NCI-H226 (cell line): ENCODE measurements around the gene ADAMTS2.
A peak's percentile ranks its signal among the peaks of the same experiment; 100 is the strongest.

Experiments
- DNase-seq: peaks from one replicate; pipeline ENCODE4 v3.0.0-alpha.2; 2015

Gene ADAMTS2

DNA sequence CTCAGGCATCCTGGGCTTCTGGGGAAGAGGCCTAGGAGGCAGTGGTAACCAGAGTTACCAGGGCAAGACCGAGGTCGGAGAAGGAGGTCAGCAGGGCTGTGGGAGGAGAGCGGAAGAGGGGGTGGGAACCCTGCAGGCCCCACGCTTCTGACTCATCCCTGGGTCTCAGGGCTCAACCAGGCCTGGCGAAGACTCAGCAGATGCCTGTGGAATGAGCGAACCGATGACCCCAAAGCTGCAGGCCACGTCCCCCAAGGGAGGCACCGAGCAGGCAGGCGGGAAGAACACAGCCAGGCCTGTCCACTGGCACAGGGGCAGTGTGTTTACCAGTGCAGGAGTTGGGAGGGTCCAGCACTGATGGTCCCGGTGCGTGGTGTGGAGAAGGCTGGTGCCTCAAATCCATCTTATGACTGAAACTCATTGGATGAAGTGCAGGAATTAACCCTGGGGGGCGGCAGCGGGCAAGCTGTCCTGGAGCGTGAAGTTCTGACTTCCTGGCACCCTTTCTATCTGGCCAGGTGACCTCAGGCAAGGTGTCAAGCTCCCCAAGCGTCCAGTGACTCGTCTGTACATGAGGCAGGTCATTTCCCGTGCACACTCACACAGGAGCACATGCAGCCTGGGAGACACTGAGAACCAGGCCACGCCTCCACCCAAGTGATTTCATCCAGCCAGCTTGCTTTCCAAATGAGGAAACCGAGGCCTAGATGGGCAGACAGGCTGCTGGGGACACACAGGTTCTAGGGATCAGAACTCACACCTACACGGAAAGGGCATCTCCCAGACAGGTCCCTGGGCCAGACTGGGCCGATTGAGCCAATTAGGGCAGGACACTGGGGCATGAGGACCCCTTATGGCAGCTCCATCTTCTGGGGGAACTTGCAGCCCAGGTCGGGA, 69.1 kb downstream of the ADAMTS2 start:
- peak; percentile 99 for DNase-seq

DNA sequence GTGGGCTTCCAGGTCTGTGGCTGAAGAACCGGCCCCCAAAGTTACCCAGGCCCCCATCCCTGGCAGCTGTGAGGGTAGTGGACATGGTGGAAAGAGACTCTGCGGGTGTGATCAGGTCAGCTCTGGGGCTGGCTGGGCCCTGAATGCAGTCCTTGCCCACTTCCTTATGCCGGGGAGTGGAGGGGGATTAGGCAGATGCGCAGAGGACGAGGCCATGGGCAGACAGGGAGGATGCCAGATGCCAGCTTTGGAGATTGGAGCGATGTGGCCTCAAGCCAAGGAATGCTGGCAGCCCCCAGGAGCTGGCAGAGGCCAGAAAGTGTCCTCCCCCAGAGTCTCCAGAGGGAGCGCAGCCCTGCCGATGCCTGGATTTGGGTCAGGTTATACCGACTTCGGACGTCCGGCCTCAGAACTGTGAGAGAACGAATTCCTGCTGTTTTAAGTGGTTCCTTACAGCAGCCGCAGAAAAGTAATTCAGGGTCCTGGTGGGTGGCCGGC, 69.8 kb downstream of the ADAMTS2 start:
- DNase-seq, result peak; percentile 86

DNA sequence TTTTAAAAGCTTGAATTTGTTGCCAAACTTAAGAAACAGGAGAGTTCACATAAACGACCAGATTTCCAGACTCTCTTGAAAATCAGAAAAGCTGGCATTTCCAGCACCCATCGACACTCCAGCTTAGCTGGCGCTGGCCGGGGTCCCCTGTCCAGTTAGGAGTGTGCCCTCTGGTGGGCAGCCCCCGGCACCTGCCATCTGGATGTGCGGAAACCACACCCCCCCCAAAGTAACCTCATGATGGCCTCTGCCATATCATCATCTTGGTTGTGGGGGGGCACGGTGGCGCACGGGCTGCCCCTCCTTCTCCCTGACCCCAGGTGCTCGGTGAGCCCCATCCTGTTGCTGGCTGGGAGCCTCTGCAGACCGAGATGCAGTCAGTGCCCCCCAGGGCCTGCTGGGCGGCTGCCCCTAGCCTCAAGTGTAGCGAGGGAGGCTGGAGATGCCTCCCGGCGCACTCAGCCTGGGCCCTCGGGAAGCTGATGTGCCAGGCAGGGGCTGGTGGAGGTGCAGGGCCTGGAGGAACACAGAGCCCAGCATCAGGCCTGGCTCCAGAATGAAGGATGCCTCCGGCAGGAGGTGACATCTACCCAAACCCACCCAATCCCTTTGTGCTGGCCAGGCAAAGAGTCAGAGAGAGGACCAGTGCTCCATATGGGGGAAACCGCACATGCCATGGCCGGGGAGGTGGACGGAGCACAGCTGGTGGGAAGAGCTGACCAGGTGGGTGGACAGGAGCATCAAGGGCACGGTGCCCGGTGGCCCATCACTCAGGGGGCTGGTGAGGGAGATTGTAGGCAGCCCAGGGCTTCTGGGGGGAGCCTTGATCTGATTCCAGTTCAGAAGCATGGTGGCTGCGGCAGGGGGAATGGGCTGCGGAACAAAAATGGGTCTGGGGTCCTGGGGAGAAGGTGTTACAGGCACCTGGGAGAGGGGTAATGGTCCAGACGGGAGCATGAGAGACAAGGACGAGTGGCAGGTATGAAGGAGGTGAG, 70.6 kb downstream of the ADAMTS2 start:
- no peak for DNase-seq

DNA sequence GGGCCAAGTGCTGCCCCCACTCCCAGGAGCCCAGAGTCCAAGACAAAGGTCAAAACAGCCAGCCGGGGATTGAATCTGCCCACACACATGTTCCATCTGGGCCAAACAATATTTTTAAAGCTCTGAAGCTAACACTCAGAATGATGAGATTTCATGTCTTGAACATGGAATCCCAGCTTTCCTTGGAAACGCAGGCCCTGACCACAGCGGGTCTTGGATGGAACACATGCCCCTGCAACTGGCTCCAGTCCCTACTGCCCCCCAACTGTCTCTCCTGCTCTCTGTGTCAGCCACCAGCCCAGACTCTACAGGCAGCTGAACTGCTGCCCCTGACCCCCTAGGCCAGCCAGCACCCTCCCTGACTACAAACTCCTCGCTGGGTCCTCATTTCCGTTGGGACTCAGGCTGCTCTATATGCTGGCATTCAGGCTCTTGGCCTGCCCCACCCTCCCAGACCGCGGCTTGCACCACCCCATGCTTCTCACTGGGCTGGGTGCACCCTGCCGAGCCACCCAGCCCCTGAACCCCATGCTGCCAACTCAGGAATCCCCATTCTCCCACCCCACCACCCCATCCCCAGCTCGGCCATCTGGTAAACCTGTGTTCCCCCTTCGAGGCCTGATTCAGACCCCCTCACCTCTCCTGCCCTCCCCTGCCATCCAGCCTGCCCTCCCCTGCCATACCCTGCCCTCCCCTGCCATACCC, 71.7 kb downstream of the ADAMTS2 start:
- DNase-seq, result no peak

DNA sequence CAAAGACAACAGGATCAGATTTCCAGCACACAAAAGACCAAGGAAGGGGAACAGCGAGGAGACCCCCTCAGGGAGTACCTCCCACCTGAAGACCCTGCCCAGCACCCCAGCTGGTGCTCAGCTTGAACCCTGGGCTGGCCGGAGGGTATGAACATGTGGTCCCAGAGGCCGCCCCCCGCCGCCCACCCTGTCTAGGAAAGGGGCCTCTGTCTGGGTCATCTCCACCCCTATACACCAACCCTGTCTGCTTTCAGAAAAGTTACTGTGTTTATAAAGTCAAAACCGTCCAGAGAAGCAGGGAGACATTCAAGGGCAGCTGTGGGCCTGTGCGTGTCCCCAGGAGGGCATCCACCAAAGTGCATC, 72.2 kb downstream of the ADAMTS2 start:
- no peak for DNase-seq

DNA sequence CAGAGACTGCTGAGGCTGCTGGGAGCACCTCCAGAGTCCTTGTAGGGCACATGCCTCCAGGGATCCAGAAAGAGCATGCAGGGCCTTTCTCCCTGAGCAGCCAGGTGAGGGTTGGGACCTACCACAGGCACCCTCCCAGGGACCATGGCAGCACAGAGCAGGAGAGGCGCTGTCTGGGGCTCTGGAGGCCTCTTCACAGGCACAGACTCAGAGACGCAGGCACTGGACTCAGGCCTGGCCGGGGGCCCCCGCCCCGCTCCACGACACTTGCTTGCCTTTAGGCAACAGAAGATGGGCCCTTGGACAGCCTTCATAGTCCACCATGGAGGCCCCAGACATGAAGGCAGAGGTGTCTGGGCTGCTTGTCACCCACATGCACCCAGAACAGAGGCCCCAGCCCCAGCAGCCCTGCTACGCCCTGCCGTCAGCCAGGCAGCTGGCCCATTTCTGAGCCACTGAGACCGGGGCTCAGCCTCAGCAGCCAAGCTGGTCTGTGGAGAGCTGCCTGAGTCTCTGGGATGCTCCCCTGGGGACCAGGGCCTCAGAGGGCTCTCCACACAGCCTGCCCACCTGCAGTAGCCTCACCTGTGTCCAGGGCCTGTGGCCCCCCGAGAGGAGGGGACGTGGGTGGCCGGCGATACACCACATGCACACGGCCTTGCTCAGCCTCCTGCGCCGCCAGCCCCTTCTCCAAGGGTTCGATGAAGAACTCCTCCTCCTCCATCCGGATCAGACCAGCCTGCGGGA, 72.8 kb downstream of the ADAMTS2 start:
- no peak for DNase-seq

DNA sequence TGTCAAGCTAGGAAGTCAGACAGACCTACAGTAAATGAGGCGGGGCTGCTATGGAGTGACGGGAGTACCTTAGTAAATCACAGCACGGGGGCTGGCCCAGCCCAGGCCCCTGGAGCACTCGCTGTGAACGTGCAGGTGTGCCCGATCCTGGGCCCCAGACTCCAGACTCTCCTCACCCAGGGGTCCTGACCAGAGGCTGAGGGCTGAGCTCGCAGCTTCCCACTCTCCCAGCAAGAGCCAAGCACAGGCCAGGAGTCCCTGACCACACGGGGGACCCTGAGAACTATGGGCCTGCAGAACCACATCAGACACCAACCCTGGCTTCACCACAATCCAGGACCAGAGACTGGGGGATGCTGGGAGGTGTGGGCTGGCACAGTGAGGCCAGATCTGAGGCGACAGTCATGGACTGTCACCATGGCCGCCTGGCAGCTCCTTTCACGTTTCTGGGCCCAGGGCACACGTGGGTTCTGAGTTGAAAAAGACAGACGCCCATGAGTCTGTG, 73.4 kb downstream of the ADAMTS2 start:
- no peak for DNase-seq

DNA sequence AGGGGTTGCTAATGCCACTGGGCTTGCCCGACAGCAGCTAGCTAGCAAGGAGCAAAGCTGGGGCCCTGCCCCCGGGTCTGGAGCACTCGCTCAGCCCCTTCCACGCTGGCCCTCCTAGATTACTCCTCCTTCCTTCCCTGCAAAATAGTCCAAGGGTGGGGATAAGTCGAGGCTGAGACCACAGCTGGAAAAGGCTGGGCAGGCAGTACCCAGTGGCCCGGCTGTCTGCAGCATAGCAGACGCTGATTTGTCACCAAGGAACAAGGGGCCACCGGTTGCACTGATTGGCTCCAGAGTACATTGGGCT, 73.9 kb downstream of the ADAMTS2 start:
- DNase-seq, result no peak

DNA sequence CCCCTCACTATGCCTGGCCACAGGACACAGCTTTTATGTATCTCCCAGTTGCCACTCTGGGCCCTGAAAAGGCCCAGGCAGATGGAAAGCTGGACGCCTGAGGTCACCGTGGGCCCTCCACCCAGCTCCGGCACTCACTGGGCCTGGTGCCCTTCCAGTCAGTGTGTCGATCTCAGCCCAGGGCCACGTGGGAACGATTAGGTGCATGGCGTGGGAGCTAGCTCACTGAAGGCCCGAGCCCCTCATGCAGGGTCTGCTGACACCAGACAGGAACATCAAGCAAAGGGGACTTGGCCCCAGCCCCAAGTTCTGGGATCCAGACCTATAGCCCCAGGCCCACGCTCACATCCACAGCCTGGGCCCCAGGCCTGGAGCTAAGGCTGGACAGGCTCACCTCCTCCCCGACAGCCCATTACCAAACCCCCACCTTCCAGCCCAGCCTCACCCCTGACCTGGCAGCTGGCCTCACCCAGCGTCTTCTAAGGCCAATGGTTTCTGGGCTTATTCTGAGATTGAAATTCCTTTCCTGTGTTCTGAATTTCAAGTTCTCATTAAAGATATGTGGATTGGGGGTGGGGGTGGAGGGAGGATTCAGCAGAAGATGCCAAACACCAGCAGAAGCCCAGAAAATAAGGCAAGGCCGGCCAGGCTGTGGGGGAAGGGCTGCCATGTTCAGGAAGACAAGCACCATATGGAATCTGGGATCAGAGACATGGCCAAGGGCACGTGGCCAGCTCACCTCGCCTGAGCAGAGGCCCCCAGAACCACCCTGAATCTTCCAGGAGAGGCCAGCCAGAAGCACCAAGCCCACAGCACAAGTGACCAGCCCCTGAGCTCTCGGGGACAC, 74.5 kb downstream of the ADAMTS2 start:
- no peak for DNase-seq

DNA sequence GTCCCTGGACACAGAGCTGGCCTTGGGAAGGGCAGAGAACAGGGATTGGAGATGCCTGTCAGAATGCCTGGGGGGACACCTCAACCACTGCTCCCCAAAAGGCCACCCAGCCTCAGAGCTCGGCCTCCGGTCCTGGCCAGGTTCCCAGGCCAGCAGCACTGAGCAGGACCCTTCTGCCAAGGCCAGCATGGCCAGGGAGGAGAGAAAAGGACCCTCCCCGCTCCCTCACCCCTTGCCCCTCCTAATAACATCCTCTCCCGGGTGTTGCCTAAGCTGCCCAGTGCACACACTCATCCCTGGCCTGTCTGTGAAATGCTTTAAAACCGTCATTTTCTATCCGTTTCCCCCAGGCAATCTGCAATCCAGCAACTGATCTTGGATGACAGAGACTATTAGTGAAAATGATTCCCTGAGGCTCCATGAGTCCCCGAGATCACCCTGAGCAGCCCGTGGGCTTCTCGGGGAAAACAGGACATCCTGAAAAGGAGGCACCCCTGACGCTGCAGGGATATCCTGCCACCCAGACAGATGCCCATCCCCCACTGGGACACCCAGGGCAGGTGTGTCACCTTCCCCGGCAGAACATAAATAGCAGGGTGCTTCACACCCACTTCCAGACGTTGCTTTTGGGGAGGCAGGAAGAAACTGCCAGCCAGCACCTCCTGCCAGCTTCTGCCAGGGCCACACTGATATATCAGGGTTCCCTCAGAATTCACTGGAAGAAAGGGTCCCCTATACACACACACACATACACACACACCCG, 75.3 kb downstream of the ADAMTS2 start:
- no peak for DNase-seq

DNA sequence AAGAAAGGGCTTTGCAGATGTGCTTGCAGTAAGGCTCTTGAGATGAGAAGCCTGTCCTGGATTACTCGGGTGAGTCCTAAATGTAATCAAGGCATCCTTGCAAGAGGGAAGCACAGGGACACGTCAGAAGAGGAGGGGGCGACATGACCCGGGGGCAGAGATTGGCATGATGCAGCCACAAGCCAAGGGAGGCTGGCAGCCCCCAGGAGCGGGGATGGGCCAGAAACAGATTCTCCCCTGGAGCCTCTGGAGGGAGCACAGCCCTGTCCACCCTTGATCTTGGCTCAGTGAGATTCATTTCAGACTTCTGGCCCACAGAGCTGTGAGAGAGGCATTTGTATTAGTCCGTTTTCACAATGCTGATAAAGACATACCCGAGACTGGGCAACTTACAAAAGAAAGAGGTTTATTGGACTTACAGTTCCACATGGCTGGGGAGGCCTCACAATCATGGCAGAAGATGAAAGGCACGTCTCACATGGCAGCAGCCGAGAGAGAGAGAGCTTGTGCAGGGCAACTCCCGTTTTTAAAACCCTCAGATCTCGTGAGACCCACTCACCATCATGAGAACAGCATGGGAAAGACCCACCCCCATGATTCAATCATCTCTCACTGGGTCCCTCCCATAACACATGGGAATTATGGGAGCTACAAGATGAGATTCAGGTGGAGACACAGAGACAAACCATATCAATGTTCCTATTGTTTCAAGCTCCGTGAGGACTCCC, 76.1 kb downstream of the ADAMTS2 start:
- DNase-seq, result no peak

DNA sequence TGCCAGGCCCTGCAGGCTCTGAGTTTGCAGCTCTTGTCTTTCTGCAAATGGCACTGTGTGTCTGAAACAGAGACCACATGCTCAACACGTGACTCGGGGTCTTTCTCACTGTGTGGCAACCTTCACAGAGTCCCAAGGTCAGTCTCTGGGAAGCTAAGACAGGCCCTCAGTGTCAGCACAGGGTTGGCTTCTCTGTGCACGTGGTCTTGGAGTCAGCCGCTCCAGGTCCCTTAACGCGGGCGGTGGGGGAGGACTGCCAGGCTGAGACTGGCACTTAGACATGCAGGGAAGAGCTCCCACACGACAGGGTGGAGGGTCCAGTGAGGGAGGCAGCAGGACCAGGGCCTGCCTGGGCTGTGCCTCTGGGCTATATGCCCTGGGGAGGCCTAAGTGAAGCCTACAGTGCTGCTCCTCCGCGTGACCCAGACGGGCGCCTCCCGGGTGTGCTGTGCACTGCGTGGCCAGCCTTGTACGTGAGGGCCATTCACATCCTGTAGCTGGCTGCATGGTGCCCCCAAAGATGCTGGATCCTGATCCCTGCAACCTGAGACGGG, 76.8 kb downstream of the ADAMTS2 start:
- no peak for DNase-seq

DNA sequence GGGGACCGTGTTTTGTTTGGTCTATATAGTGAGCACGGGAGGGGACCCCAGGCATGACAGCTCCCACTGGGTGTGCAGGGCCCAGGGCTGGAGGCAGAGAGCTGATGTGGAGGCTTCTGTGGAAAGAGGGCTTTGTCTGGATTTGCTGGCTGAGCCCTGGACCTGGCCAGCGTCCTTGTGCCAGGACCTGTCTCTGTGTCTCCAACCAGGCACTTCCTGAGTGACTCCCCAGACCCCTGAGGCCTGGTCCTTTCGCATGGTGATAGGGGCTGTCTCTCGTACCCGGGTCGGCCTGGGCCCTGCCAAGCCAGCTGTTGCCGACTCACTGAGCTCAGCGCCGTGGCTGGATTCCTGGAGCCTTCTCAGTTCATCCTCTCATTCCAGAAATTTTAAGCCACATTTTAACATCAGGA, 77.6 kb downstream of the ADAMTS2 start:
- no peak for DNase-seq

DNA sequence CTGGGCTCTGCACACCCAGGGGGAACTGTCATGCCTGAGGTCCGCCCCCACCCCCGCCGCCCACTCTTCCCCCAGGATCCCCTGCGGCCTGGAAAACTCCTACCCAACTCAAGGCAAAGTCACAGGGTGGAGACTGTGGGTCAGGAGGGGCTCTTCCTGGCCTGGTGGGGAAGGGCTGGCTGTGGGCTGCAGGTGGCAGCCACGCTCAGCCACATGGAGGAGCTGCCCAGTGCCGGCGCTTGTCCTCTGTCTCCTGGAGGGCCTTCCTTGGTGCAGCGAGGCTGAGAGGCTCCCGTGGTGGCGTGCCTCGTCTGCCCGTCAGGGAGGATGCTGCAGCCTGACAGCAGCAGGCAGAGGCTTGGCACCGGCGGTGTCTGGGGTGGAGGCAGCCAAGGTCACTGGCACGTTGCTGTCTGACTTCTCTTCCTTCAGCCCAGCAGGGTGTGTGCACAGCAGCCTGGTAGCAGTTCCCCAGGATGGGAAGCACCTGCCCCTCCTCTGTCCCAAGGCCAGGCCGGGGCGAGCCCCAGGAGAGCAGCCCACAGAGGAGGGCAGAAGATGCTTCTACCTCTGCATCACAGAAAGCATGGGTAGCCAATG, 78.1 kb downstream of the ADAMTS2 start:
- no peak for DNase-seq

DNA sequence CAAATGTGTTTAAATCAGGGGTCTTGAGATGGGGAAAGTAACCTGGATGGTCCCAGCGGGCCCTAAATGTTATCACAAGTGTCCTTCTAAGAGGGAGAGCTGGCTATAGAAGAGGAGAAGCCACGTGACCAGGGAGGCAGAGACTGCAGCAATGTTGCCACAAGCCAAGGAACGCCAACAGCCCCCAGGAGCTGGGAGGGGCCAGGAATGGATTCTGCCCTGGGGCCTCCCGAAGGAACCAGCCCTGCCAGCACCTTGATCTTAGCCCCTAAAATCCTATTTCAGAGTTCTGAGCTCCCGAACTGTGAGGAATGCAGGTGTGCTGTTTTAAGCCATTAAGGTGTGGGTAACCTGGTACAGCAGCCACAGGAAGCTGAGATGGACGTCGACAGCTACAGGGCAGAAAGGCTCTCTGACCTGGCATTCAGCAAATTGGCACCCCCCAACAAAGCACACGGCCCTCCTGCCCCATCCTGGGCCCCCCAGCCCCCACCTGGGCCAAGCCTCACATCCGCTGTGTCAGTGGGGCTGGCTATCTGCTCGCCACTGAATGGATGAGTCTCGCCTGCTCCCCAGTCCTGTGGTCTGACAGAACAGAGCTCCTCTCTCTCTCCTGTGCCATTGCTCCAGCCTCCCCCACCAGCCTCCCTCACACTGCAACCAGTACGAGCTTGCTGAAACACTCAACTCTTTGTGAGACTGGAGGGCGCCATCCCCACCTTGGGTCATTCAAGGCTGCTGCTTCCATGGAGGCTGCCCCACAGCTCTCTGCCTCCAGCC, 78.8 kb downstream of the ADAMTS2 start:
- no peak for DNase-seq

DNA sequence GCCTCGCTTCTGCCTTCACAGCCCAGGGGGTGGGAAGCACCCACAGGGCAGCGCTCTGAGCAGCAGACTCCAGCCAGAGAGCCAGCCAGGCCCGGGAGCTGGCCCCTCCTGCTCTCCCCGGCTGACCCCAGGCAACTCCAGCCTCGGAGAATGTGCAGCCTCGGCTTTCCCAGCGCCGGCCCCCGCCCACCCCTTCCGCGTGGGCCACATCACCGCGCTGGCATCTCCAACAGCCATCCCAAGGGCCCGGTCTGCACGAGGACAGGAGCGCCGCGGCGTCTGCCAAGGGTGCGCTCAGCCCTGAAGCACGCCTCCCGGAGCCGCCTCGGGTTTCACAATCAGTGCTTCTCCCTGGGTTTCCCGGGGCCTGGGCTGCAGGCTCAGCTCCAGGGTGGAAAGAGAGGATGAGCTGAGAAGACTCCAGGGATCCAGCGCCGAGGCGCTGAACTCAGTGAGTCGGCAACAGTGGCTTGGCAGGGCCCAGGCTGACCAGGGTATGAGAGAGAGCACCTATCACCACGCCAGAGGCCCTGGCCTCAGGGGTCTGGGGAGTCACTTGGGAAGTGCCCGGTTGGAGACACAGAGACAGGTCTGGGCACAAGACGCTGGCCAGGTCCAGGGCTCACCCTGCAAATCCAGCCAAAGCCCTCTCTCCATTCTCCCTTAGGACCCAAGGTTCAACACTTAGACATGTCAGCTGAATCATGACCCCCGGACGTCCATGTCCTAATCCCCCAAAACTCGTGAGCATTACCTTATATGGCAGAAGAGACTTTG, 79.6 kb downstream of the ADAMTS2 start:
- DNase-seq, result peak; percentile 99
